ENCODE data around the gene EPHA6.

Gene EPHA6

DNA sequence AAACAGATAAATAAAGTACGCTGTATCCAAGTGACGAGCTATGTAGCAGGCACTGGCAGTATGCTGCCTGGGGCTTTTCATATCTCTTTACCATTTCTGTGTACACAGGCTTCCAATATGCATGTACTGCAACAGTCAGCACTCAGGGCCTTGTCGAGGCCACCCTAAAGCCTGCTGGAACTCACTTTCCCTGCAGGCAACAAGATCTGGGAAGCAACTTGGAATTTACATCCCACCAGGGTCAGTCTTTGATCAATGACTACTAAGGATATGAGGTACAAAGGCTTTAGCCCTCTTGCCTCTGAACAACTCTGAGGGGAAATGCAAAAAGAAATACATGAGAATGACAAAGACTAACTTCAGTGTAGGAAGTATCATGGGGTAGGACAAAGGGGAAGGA, 848.4 kb downstream of the EPHA6 start:
- DNase-seq: no peak

GRCh38 chr3:97665896-97666295, 851.5 kb downstream of the EPHA6 start:
- no peak for DNase-seq

DNA sequence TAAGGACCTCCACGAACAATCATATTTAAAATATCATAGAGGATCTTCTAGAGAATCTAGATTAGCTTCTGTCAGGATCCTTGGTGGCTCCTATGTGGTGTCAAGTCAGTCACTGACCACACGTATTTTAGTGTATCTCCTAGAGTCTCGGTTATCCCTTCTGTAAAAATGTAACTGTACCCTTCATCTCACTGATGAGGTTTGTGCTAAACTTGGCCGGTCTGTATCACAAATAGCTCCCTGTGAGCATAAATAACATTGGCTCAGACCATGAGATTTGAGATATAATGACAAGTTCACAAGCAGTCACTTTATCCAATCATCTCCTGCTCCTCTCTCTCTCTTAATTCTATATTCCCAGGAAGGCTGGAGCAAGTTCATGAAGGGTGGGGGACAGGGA, 856.6 kb downstream of the EPHA6 start:
- no peak for DNase-seq

DNA sequence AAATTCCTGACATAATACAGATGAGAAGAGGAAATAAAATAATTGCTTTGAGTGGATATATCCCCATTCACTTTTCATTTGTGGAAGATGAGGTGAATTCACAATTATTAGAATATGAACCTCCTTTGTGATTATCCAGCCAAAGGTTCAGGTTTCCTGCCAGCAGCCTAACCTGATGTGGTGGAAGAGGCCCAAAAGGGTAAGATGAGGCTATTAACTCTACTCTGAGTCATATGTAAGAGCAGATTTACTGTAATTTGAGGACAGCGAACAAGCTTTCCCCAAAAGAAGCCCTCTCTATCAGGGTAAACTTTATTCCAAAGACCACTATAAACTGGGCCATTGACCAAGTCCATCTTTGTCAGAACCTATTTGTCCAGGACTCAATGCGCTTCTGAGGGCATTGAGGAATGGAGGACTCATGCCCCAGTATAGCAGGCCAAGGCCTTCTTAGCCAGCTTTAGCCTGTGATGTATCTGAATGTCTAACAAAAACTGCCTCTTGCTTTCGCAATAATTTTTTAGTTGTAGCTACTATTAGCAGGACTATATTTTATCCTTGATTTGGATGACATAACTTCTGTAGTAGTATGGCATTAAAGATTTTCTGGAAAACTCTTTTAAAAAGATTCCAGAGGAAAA, 859.1 kb downstream of the EPHA6 start:
- DNase-seq: no peak

DNA sequence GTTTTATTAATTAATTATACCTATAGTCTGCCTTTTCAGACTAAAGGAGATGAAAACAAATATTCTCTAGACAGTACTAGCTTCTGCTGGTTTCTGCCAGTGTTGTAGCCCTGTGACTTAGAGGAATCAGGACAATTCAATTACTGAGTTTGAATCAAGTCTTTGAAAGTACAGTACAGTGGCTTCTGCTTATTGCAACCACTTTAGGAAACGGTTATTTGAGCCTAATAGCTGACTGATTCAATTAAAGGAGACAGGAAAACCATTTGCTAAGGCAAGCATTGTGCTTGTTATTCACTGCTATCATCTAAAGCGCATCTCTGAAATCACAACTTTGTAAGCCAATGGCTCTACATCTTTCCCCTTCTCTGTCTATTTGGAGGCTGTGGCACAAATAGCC, 860.1 kb downstream of the EPHA6 start:
- no peak for DNase-seq

DNA sequence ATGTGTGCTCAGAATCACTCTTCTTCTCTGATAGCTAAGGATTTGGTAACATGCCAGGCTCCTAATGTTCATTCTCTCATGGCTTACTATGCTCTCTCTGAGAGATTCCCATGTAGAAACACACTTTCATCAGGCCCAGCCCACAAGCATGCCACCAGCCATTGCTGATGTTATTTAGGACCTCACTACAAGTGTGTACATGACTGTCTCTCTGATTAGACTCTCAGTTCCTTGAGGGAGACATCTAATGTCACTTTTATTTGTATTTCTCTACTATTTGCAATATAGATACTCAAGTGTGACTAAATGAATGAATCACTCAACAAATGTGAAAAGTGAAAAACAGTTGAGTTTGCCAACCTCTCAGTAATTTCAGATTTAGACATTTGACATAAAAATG, 865.8 kb downstream of the EPHA6 start:
- DNase-seq: no peak

DNA sequence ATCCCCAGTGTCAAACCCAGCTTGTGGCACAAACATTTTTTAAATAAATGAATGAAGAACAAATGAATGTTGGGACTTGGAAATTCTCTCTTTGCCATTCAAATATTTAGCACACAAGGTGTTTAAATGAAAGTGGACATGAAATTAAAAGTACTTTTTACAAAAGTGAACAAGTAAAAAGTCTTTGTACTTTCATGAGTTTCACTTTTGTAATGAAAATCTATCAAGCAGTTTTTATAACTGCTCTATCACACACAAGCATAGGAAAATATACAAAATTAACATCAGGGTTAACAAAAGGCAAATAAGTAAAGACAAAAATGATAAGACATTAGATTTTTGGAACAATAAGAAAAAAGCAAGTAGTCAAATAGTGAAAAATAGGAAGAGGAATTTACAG, 866.3 kb downstream of the EPHA6 start:
- DNase-seq: no peak

DNA sequence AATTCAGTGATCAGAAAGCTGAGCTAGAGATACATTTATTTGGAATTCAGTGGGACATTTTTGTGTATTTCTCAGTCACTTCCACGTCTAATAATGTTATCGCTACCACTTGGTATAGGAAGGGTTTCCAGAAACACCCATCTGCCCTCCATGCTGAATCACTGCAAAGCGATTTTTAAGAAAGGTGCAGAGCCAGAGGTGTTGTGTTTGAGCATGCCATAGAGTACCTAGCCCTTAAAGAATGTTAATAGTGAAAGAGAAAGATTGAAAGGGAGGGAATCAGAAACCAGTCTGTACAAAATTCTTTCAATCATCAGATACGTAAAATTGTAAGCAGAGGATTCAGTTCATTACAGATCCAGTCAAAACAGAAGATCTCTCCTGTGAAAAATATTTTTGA, 870.1 kb downstream of the EPHA6 start:
- no peak for DNase-seq

DNA sequence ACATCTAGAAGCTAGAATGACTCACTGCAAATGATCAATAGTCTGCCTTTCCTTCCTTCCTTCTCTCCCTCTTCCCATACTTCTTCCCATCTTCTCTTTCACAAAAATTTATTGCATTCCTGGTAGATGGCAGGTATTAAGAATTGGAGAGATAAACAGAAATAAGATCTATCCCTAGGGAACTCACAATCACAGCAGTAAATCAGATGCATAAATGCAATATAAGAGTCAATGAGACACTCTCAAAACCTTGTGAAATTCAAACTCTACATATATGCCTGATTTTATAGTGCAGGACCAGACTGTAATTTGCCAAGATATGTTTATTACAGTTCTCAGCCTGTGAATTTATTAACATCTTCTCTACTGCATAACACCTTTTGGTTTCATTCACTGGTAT, 871.9 kb downstream of the EPHA6 start:
- no peak for DNase-seq

DNA sequence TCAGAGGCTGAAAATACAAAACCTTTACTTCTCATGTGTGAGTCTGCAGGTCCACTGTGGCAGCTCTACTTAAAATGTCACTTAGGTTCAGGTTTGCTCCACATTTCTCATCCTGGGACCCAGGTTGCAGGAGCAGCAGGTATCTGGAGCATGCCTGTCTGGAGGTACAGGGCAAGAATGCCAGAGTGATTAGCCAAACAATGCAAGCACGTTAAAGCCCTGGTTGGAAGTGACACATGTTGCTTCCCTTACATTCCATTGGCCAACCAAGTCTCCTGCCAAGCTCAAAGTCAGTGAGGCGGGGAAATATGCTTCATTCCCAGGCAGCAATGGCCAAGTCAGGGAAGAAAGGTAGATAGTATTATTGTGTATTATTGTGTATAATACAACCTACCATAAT, 873.3 kb downstream of the EPHA6 start:
- DNase-seq: no peak

DNA sequence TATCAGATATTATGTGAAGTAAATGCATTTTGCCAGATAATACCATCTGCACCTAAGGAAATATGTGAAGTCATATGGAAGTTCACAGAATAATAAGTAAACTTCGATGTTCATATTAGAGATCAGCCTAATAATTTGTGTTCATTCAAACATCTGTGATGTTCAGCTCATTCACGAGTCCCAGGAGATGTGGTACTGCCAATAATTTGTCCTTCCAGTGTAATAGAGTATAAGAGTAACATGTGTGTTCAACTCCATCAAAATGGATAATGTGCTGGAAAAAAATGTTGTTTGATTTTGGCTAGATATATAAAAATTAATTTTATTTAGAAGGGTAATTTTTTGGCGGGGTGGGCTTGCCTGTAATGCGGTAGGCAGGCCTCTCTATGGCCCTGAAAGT, 874.7 kb downstream of the EPHA6 start:
- no peak for DNase-seq

DNA sequence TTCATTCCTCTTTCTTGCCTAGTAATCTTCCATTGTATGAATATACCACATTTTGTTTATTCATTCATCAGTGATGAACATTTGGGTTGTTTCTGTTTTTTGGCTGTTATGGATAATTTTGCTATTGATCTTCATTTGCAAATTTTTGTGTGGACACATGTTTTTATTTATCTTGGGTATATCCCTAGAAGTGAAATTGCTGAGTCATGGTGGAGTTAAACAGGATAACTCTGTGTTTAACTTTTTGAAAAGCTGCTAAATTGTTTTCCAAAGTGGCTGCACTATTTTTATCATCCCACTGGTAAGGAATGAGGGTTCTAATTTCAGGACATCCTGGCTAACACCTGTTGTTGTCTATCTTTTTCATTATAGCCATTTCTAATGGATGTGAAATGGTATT, 875.6 kb downstream of the EPHA6 start:
- peak; percentile 1 for DNase-seq

DNA sequence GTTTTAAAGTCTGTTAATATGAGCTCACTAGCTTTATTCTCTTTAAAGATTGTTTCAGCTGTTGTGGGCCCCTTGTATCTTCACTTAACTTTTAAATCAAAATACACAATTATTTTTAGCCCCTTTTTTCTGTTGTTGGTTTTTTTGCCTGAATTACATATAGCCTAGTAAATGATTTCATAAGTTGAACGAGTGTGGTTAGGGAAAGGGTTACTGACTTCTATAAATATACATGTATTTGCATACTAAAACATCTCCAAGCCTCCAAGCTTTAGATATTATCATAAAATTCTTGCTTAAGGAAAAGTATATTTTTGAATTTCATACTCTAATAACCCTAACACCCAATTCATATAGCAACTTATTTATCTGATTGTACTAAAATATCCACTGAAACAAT, 877.0 kb downstream of the EPHA6 start:
- DNase-seq: no peak

GRCh38 chr3:97692389-97692788, 878.0 kb downstream of the EPHA6 start:
- no peak for DNase-seq

DNA sequence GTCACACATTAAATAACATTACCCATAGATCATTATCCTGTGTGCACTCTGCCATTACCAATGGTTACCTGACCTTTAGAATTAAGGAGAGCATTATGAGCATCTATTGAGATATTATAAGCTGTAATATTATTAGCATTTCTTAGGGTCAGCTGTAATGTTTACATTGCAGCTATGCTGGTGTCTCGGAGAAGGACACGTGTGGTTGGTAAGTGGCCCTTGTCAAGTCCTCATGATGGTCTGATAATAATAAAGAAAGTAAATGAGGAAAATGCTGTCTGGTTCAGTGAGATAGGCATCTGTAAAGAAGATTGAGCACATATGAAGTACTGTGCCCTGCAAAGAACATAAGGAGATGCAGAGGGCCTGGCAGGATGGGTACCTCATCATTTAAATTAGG, 878.4 kb downstream of the EPHA6 start:
- DNase-seq: no peak

DNA sequence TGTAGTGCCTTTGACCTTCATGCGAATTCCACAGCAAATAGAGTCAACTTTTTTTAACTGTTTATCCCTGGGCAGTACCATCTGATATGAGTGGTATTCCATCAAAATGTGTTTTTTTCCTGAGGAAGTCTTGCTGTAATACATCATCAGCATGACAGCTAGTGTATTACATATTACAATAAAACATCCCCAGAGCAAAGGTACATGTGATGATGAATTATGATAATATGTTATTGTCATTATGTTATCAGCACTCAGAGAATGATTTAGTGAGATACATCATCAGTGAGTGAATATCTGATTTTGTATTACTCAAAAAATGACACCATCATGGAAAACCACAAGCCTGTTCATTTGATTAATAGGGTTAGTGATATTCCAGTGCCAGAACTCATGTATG, 880.5 kb downstream of the EPHA6 start:
- no peak for DNase-seq

GRCh38 chr3:97698691-97699090, 884.3 kb downstream of the EPHA6 start:
- DNase-seq: no peak

- no peak for DNase-seq
Observed at GRCh38 chr3:97699889-97700288, 885.5 kb downstream of the EPHA6 start.

DNA sequence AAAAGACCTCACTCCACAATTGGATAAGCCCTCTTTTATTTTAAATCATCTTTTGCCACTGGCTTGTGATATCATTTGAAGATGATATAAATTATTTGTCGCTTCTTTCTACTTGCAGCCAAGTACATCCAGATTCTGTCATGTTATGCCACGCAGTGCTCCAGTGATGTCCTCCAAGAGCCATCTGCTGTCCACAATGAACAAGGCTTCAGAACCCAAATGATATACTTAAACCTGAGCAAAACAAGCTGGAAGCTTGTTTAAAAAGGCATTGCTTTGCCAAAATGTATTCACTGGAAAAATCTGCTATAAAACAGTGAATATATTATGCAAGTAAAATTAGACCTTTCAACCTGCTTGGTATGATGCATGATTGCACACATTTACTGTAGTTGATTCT, 891.4 kb downstream of the EPHA6 start:
- no peak for DNase-seq

- DNase-seq: no peak
Observed at GRCh38 chr3:97706226-97706625, 891.8 kb downstream of the EPHA6 start.

- no peak for DNase-seq
Observed at GRCh38 chr3:97711654-97712053, 897.3 kb downstream of the EPHA6 start.

- DNase-seq: no peak
Observed at GRCh38 chr3:97712919-97713318, 898.5 kb downstream of the EPHA6 start.

DNA sequence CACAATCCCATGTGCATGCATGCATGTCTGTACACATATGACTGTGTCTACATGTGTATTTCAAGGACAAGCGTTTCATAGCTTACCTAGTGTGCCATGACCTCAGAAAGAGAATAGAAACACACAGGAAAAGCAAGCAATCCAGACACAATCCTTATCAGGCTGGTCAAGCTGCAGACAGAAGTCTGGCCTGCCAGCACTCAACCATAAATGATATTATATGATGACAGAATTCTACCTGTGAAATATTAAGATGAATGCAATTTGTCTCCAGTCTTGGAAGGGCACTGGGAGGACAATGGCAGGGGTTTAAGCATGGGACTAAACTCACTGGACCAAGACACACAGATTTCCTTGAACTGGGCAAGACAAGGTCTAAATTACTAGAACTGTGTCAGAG, 899.2 kb downstream of the EPHA6 start:
- DNase-seq: no peak

- DNase-seq: peak; percentile 87
Observed at GRCh38 chr3:97719156-97719821, 904.9 kb downstream of the EPHA6 start.

- no peak for DNase-seq
Observed at GRCh38 chr3:97720417-97720816, 906.0 kb downstream of the EPHA6 start.

Measured in hematopoietic multipotent progenitor cell treated with erythropoietin and hydrocortisone succinate and interleukin-3 and kit ligand, for 6 days (in vitro differentiated cells).